Astrocyte of the cerebellum (primary cell): ENCODE measurements around the gene GAPDH.
"Not testable (repeated sequence)": the region's sequence is repeated elsewhere in the genome, so short reads cannot be mapped to it uniquely, and the experiment has no call there.

Experiments used
- DNase-seq: peaks from one replicate; pipeline ENCODE4 v3.0.0-alpha.2; 2011; ENCODE audit warnings: low read depth
- H3K4me3 ChIP-seq: 2 replicates; pipeline ENCODE4 v1.5.1; 2011; ENCODE audit warnings: mild to moderate bottlenecking, low read depth, low read length, moderate library complexity
- in situ Hi-C: cut with HindIII; loops from 2 replicates; pipeline ENCODE4 v1.10.0; 2017; ENCODE audit warnings: low sequenced_read_pairs
- TF ChIP-seq, protein P1 (sequence below): IDR thresholded peaks from 2 replicates; pipeline ENCODE4 v1.5.1; 2012; ENCODE audit warnings: low read length, low read depth, moderate library complexity, mild to moderate bottlenecking; ENCODE audit errors: missing control alignments

Gene GAPDH

GRCh38 chr12:6494258-6494743 is 40.0 kb upstream of the GAPDH start:
- TF ChIP-seq, protein P1, sequence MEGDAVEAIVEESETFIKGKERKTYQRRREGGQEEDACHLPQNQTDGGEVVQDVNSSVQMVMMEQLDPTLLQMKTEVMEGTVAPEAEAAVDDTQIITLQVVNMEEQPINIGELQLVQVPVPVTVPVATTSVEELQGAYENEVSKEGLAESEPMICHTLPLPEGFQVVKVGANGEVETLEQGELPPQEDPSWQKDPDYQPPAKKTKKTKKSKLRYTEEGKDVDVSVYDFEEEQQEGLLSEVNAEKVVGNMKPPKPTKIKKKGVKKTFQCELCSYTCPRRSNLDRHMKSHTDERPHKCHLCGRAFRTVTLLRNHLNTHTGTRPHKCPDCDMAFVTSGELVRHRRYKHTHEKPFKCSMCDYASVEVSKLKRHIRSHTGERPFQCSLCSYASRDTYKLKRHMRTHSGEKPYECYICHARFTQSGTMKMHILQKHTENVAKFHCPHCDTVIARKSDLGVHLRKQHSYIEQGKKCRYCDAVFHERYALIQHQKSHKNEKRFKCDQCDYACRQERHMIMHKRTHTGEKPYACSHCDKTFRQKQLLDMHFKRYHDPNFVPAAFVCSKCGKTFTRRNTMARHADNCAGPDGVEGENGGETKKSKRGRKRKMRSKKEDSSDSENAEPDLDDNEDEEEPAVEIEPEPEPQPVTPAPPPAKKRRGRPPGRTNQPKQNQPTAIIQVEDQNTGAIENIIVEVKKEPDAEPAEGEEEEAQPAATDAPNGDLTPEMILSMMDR: peak; percentile 26
- in situ Hi-C loops: no loop called here
- H3K4me3 ChIP-seq: peak overlapping the region; percentile 70
- DNase-seq: no peak

GRCh38 chr12:6494968-6495367 is 39.3 kb upstream of the GAPDH start:
- in situ Hi-C loops: no loop called here
- DNase-seq: no peak
- TF ChIP-seq, protein P1: no peak
- H3K4me3 ChIP-seq: peak overlapping the region; percentile 70

DNA sequence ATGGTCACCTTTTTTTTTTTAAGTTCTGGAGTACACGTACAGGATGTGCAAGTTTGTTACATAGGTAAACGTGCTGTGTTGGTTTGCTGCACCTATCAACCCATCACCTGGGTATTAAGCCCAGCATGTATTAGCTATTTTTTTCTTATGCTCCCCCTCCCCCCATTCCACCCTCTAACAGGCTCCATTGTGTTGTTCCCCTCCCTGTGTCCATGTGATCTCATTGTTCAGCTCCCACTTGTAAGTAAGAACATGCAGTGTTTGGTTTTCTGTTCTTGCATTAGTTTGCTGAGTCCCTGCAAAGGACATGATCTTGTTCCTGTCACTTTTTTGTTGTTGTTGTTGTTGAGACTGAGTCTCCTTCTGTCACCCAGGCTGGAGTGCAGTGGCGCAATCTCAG is 37.0 kb upstream of the GAPDH start:
- DNase-seq, H3K4me3 ChIP-seq, in situ Hi-C loops: not testable (repeated sequence)

DNA sequence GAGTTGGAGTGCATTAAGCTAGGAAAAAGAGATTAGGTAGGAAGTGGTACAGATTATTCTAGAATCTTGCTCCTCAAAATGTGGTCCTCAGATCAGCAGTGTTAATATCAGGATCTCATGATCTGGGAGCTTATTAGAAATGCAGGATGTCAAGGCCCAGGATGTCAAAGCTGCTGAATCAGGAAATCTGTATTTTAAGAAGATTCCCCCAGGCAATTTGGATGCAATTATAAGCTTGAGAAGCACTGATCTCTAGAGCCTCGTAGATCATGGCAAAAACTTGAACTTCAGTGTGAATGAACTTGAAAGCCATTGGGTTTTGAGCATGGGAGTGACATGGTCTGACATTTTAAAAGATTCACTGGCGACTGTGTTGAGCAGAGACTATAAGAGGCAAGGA is 33.9 kb upstream of the GAPDH start:
- in situ Hi-C loops: no loop called here
- H3K4me3 ChIP-seq: no peak overlapping the region
- TF ChIP-seq, protein P1: no peak
- DNase-seq: no peak

GRCh38 chr12:6507102-6507998 is 27.0 kb upstream of the GAPDH start:
- DNase-seq: no peak
- H3K4me3 ChIP-seq: no peak overlapping the region
- TF ChIP-seq, protein P1: no peak
- in situ Hi-C loops: no loop called here

GRCh38 chr12:6508087-6508486 is 26.2 kb upstream of the GAPDH start:
- no peak overlapping the region for H3K4me3 ChIP-seq
- in situ Hi-C loops: no loop called here
- TF ChIP-seq, protein P1: no peak
- no peak for DNase-seq

- in situ Hi-C loops: no loop called here
- TF ChIP-seq, protein P1: no peak
These were observed 14.1 kb upstream of the GAPDH start for GRCh38 chr12:6520186-6520585.

More at GRCh38 chr12:6520186-6520585, 14.1 kb upstream of the GAPDH start:
- no peak for DNase-seq
- no peak overlapping the region for H3K4me3 ChIP-seq
